ENCODE results near the gene ST3GAL2.

The ST3GAL2 gene

DNA sequence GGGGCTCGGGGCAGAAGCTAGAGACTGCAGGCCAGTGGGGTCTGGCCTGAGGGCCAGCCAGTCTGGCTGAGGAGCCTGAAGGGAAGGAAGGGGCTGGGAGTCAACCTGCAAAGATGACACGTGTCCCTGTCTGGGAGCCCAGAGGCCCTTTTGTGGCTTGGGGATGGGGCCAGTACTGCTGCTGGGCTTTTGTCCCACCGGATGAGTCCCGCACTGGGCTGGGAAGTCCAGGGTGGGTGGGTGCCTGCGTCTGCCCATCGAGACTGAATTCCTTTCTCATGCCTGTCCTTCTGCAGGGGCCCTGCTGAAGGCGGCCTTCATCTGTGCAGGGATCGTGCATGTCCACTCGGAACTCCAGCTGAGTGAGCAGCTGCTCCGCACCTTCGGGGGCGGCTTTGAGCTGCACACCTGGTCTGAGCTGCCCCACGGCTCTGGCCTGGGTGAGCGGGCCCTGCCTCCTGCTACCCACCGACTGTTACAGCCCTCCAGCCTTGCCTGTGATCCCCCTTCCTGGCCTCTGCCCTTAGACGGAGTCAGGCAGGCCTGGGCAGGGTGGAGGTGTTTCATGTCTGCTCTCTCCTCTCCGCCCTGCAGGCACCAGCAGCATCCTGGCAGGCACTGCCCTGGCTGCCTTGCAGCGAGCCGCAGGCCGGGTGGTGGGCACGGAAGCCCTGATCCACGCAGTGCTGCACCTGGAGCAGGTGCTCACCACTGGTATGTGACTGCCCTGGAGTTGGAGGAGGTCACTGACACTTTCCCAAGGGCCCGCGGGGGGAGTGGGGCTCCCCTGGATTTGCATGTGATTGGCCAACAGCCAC, 36.4 kb upstream of the ST3GAL2 start:
- Histone ChIP-seq H3K4me1 (ENCODE audit: control insufficient read depth in 5 of 5, insufficient read depth in 5 of 5, low read length in 5 of 5) (peaks cover 9 to 20% (median 12%) of the 10 kb centered on the region in 5 donors), H3K9me3 (ENCODE audit: control insufficient read depth in 5 of 5, low read length in 5 of 5) (no peaks in the 10 kb centered on the region), H3K27me3 (ENCODE audit: control insufficient read depth in 5 of 5, insufficient read depth in 4 of 5, low read length in 5 of 5) (no peaks in the 10 kb centered on the region), H3K9ac (ENCODE audit: low read length in 5 of 5) (no peak overlapping the region), H3K27ac (ENCODE audit: low read depth, low read length) (no peak overlapping the region), H3K4me3 (ENCODE audit: low read depth in 1 of 5, low read length in 5 of 5) (no peak overlapping the region), H3K36me3 (ENCODE audit: control insufficient read depth in 5 of 5, insufficient read depth in 5 of 5, low read length in 5 of 5) (peaks cover 0 to 80% (median 55%) of the 10 kb centered on the region in 5 donors)

DNA sequence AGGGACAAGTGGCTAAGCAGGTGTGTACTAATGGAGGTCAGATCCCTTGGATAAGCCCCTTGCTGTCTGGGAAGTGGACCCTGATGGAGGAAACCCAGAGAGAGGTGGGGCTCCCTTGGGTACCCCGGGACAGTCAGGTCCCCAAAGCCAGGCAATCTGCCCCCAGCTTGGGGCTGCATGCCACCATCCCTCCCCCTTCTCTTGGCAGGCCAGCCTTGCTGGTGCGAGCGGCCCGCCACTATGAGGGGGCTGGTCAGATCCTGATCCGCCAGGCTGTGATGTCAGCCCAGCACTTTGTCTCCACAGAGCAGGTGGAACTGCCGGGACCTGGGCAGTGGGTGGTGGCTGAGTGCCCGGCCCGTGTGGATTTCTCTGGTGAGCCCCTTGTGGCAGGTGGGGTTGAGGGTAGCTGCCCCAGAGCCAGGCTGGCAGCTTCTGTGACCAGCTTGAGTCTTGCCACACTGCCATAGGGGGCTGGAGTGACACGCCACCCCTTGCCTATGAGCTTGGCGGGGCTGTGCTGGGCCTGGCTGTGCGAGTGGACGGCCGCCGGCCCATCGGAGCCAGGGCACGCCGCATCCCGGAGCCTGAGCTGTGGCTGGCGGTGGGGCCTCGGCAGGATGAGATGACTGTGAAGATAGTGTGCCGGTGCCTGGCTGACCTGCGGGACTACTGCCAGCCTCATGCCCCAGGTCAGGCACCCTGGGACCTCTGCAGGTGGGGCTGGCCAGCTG, 35.6 kb upstream of the ST3GAL2 start:
- no peak overlapping the region for H3K4me3 ChIP-seq (ENCODE audit: low read depth in 1 of 5, low read length in 5 of 5)
- peaks cover 7 to 17% (median 11%) of the 10 kb centered on the region in 5 donors for H3K4me1 ChIP-seq (ENCODE audit: control insufficient read depth in 5 of 5, insufficient read depth in 5 of 5, low read length in 5 of 5)
- no peaks in the 10 kb centered on the region for H3K9me3 ChIP-seq (ENCODE audit: control insufficient read depth in 5 of 5, low read length in 5 of 5)
- peaks cover 0 to 75% (median 47%) of the 10 kb centered on the region in 5 donors for H3K36me3 ChIP-seq (ENCODE audit: control insufficient read depth in 5 of 5, insufficient read depth in 5 of 5, low read length in 5 of 5)
- H3K9ac ChIP-seq (ENCODE audit: low read length in 5 of 5), result no peak overlapping the region
- H3K27me3 ChIP-seq (ENCODE audit: control insufficient read depth in 5 of 5, insufficient read depth in 4 of 5, low read length in 5 of 5), result no peaks in the 10 kb centered on the region
- no peak overlapping the region for H3K27ac ChIP-seq (ENCODE audit: low read depth, low read length)

DNA sequence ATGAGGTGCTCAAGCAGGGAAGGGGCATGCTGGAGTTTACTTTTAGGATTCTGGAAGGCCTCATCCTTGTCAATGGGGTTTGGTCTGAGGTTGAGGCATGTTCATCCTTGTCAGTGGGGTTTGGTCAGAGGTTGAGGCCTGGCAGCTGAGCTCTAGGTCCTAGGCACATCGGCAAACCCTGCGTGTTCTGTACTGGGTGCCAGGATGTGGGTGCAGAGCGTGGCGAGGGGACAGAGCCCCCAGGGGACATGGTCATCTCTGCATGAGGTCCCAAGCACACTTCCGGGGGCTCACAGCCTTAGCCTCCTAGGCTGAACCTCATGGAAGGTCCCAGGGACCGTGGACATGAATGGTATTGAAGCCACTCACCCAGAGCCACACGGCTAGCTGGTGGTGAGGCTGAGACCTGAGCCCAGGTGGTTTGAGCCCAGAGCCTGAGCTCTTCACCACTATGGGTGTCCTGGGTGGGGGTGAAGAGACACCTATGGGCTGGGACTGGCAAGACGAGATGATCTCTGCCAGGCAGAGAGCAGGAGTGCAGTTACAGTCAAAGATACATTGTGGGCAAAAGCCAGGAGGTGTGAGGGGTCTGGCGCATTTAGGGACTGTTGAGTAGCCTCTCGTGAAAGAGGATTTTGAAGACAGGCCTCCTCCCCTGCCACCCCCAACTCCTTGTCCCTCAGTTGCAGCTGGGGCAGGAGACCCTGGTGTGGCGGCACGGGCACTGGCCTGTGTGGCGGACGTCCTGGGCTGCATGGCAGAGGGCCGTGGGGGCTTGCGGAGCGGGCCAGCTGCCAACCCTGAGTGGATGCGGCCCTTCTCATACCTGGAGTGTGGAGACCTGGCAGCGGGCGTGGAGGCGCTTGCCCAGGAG, 34.8 kb upstream of the ST3GAL2 start:
- Histone ChIP-seq H3K27me3 (ENCODE audit: control insufficient read depth in 5 of 5, insufficient read depth in 4 of 5, low read length in 5 of 5) (no peaks in the 10 kb centered on the region), H3K4me3 (ENCODE audit: low read depth in 1 of 5, low read length in 5 of 5) (no peak overlapping the region), H3K27ac (ENCODE audit: low read depth, low read length) (no peak overlapping the region), H3K36me3 (ENCODE audit: control insufficient read depth in 5 of 5, insufficient read depth in 5 of 5, low read length in 5 of 5) (peaks cover 0 to 69% (median 44%) of the 10 kb centered on the region in 5 donors), H3K4me1 (ENCODE audit: control insufficient read depth in 5 of 5, insufficient read depth in 5 of 5, low read length in 5 of 5) (peaks cover 2 to 9% (median 4%) of the 10 kb centered on the region in 5 donors), H3K9ac (ENCODE audit: low read length in 5 of 5) (no peak overlapping the region), H3K9me3 (ENCODE audit: control insufficient read depth in 5 of 5, low read length in 5 of 5) (no peaks in the 10 kb centered on the region)

DNA sequence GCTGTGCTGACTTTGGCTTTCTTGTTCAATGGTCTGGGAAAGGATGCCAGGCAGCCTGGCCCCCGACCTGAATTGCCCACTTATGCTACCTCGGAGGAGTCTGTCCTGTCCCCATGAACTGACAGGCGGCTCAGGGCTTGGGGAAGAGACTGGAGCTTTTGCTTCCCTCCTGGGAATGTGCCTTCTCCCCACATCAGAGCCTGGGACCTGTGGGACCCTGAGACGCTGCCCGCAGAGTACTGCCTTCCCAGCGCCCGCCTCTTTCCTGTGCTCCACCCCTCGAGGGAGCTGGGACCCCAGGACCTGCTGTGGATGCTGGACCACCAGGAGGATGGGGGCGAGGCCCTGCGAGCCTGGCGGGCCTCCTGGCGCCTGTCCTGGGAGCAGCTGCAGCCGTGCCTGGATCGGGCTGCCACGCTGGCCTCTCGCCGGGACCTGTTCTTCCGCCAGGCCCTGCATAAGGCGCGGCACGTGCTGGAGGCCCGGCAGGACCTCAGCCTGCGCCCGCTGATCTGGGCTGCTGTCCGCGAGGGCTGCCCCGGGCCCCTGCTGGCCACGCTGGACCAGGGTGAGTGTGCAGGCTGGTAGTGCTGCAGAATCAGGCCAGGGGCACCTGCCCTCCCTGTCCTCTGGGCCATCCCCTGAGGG, 34.0 kb upstream of the ST3GAL2 start:
- no peak overlapping the region for H3K27ac ChIP-seq (ENCODE audit: low read depth, low read length)
- H3K9me3 ChIP-seq (ENCODE audit: control insufficient read depth in 5 of 5, low read length in 5 of 5), result no peaks in the 10 kb centered on the region
- peaks cover 0 to 61% (median 41%) of the 10 kb centered on the region in 5 donors for H3K36me3 ChIP-seq (ENCODE audit: control insufficient read depth in 5 of 5, insufficient read depth in 5 of 5, low read length in 5 of 5)
- H3K4me1 ChIP-seq (ENCODE audit: control insufficient read depth in 5 of 5, insufficient read depth in 5 of 5, low read length in 5 of 5), result peaks cover 0 to 3% (median 0%) of the 10 kb centered on the region in 5 donors
- H3K4me3 ChIP-seq (ENCODE audit: low read depth in 1 of 5, low read length in 5 of 5), result no peak overlapping the region
- H3K27me3 ChIP-seq (ENCODE audit: control insufficient read depth in 5 of 5, insufficient read depth in 4 of 5, low read length in 5 of 5), result no peaks in the 10 kb centered on the region
- H3K9ac ChIP-seq (ENCODE audit: low read length in 5 of 5), result no peak overlapping the region

DNA sequence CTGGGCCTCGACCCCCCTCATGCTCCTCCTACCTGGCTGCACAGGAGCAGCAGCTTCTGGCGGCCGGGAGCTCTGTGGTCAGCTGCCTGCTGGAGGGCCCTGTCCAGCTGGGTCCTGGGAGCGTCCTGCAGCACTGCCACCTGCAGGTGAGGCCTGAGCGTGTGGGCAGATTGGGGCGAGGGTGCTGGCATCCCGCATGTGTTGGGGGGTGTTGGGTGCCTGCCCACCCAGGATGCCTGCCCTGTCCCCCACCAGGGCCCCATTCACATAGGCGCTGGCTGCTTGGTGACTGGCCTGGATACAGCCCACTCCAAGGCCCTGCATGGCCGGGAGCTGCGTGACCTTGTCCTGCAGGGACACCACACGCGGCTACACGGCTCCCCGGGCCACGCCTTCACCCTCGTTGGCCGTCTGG, 32.0 kb upstream of the ST3GAL2 start:
- H3K4me3 ChIP-seq (ENCODE audit: low read depth in 1 of 5, low read length in 5 of 5), result no peak overlapping the region
- no peaks in the 10 kb centered on the region for H3K9me3 ChIP-seq (ENCODE audit: control insufficient read depth in 5 of 5, low read length in 5 of 5)
- H3K36me3 ChIP-seq (ENCODE audit: control insufficient read depth in 5 of 5, insufficient read depth in 5 of 5, low read length in 5 of 5), result peaks cover 0 to 70% (median 46%) of the 10 kb centered on the region in 5 donors
- H3K9ac ChIP-seq (ENCODE audit: low read length in 5 of 5), result no peak overlapping the region
- no peaks in the 10 kb centered on the region for H3K4me1 ChIP-seq (ENCODE audit: control insufficient read depth in 5 of 5, insufficient read depth in 5 of 5, low read length in 5 of 5)
- no peaks in the 10 kb centered on the region for H3K27me3 ChIP-seq (ENCODE audit: control insufficient read depth in 5 of 5, insufficient read depth in 4 of 5, low read length in 5 of 5)
- H3K27ac ChIP-seq (ENCODE audit: low read depth, low read length), result no peak overlapping the region

DNA sequence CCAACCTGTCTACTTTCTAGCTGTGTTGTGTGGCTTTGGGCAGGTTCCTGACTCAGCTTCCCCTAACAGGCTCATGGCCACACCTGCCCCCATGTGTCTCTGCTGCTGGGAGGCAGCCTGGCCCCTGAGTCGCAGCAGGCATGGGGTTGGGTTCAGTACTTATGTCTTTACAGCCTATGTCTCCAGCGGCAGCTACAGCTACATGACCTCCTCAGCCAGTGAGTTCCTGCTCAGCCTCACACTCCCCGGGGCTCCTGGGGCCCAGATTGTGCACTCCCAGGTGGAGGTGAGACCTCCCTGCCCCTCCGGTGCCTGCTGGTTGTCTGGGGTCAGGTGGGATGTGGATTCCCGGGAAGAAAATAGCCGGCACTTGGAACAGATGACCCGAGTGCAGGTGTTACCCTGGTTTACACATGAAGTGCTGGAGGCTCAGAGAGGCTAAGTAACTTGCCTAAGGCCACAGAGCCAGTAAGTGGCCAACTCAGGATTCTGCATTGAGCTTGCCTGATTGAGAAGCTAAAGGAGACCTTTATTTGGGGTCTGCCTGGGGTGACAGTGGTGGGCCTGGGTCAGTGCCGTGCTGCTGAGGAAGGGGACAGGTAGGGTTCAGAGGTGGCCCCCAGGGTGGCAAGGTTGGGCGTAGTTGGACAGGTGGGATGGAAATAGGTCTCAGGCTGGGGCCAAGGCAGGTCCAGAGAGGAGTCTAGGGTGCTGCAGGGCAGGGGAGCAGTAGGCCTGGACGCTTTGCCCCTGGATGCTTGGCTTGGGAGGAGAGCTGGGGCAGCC, 31.4 kb upstream of the ST3GAL2 start:
- Histone ChIP-seq H3K9me3 (ENCODE audit: control insufficient read depth in 5 of 5, low read length in 5 of 5) (no peaks in the 10 kb centered on the region), H3K27me3 (ENCODE audit: control insufficient read depth in 5 of 5, insufficient read depth in 4 of 5, low read length in 5 of 5) (no peaks in the 10 kb centered on the region), H3K4me1 (ENCODE audit: control insufficient read depth in 5 of 5, insufficient read depth in 5 of 5, low read length in 5 of 5) (no peaks in the 10 kb centered on the region), H3K27ac (ENCODE audit: low read depth, low read length) (no peak overlapping the region), H3K36me3 (ENCODE audit: control insufficient read depth in 5 of 5, insufficient read depth in 5 of 5, low read length in 5 of 5) (peaks cover 0 to 69% (median 41%) of the 10 kb centered on the region in 5 donors), H3K4me3 (ENCODE audit: low read depth in 1 of 5, low read length in 5 of 5) (no peak overlapping the region), H3K9ac (ENCODE audit: low read length in 5 of 5) (no peak overlapping the region)

DNA sequence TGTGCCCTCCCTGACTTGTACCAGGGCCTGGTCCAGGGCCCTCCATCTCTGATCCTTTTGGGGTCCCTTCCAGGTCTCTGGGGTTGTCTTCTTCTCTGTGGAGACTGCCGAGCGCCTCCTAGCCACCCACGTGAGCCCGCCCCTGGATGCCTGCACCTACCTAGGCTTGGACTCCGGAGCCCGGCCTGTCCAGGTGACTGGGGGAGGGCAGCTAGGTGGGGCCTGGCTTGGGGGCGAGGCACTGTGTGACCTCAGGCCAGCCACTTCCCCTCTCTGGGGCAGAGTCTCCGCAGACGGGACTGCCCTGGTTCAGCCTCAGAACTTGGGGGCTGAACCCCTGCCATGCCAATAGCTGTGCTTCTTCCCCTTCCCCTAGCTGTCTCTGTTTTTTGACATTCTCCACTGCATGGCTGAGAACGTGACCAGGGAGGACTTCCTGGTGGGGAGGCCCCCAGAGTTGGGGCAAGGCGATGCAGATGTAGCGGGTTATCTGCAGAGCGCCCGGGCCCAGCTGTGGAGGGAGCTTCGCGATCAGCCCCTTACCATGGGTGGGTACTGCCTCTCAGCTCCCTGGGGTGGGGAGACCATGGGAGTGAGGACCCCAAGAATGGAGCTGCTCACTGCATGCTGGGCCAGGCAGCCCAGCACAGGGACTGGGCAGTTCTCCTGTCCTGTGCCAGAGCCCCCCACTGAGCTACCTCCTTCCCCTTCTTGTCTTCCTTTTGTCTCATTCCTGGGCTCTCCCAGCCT, 30.1 kb upstream of the ST3GAL2 start:
- Histone ChIP-seq H3K9ac (ENCODE audit: low read length in 5 of 5) (no peak overlapping the region), H3K4me1 (ENCODE audit: control insufficient read depth in 5 of 5, insufficient read depth in 5 of 5, low read length in 5 of 5) (no peaks in the 10 kb centered on the region), H3K9me3 (ENCODE audit: control insufficient read depth in 5 of 5, low read length in 5 of 5) (no peaks in the 10 kb centered on the region), H3K27me3 (ENCODE audit: control insufficient read depth in 5 of 5, insufficient read depth in 4 of 5, low read length in 5 of 5) (no peaks in the 10 kb centered on the region), H3K36me3 (ENCODE audit: control insufficient read depth in 5 of 5, insufficient read depth in 5 of 5, low read length in 5 of 5) (peaks cover 0 to 64% (median 36%) of the 10 kb centered on the region in 5 donors), H3K27ac (ENCODE audit: low read depth, low read length) (no peak overlapping the region), H3K4me3 (ENCODE audit: low read depth in 1 of 5, low read length in 5 of 5) (no peak overlapping the region)

DNA sequence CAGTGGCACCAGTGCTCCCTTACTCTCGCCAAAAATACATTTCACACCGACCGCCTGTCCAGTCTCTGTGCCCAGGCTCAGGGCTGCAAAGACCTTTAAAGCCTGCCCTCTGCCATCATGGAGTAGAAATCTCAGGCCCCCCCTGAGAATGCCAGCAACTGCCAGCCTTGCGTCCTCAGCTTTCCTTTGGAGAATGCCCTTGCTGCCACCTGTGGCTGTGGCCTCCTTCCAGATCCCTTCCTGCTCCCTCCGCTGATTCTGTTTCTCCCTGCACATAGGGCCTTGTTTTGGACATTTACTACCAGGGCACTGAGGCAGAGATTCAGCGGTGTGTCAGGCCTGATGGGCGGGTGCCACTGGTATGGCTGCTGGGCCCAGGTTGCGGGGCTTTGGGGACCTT, 28.7 kb upstream of the ST3GAL2 start:
- Histone ChIP-seq H3K4me1 (ENCODE audit: control insufficient read depth in 5 of 5, insufficient read depth in 5 of 5, low read length in 5 of 5) (no peaks in the 10 kb centered on the region), H3K27ac (ENCODE audit: low read depth, low read length) (no peak overlapping the region), H3K4me3 (ENCODE audit: low read depth in 1 of 5, low read length in 5 of 5) (no peak overlapping the region), H3K27me3 (ENCODE audit: control insufficient read depth in 5 of 5, insufficient read depth in 4 of 5, low read length in 5 of 5) (no peaks in the 10 kb centered on the region), H3K9ac (ENCODE audit: low read length in 5 of 5) (no peak overlapping the region), H3K36me3 (ENCODE audit: control insufficient read depth in 5 of 5, insufficient read depth in 5 of 5, low read length in 5 of 5) (peaks cover 0 to 61% (median 34%) of the 10 kb centered on the region in 5 donors), H3K9me3 (ENCODE audit: control insufficient read depth in 5 of 5, low read length in 5 of 5) (no peaks in the 10 kb centered on the region)
